Measurements from ENCODE around the gene SLAMF1. TPM values are rescaled to one million over a fixed set of nuclear protein-coding genes. Genes with fewer than 3 reads are reported as not detected.

SLAMF1 gene
- total and polyA plus RNA-seq, 11 donors: 0.14 to 4.3 (median 0.60) TPM; not detected in 5

DNA sequence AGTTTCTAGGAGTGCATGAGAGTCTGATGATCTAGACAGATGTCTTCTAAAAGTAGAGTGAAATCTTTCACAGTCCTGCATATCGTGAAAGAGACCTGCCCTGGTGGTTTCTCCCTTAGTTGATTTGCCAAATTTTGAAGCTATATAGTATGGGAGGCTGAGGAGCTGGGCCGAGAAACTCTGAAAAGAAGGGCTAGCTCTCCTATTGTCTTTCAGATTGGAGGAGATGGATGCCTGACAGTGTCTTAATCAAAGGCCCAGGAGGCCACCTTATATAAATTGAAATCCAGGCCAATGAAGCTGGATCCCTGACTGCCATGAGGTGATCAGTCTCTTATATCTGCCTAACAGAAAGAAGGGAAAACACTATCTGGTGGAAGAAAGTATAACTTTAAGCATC, 49.1 kb downstream of the SLAMF1 start:
- Histone ChIP-seq H3K4me3 (no peak overlapping the region), H3K27ac (no peak overlapping the region), H3K36me3 (no peaks in the 10 kb centered on the region), H3K4me1 (no peaks in the 10 kb centered on the region), H3K27me3 (no peaks in the 10 kb centered on the region), H3K9me3 (peaks cover 0 to 31% (median 14%) of the 10 kb centered on the region in 12 donors)
- 62 to 83% (median 81%) methylated on average over 2 of the region's 2 CpGs for WGBS, 4 donors
- TF ChIP-seq POLR2A (IDR thresholded peaks at IDR 0.05): no peak
- TF ChIP-seq, protein P1, sequence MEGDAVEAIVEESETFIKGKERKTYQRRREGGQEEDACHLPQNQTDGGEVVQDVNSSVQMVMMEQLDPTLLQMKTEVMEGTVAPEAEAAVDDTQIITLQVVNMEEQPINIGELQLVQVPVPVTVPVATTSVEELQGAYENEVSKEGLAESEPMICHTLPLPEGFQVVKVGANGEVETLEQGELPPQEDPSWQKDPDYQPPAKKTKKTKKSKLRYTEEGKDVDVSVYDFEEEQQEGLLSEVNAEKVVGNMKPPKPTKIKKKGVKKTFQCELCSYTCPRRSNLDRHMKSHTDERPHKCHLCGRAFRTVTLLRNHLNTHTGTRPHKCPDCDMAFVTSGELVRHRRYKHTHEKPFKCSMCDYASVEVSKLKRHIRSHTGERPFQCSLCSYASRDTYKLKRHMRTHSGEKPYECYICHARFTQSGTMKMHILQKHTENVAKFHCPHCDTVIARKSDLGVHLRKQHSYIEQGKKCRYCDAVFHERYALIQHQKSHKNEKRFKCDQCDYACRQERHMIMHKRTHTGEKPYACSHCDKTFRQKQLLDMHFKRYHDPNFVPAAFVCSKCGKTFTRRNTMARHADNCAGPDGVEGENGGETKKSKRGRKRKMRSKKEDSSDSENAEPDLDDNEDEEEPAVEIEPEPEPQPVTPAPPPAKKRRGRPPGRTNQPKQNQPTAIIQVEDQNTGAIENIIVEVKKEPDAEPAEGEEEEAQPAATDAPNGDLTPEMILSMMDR (IDR thresholded peaks at IDR 0.05): no peak
- DNase-seq (no peak), ATAC-seq (no peak)
- intact Hi-C loops (cut with DNase I): no loop called here

DNA sequence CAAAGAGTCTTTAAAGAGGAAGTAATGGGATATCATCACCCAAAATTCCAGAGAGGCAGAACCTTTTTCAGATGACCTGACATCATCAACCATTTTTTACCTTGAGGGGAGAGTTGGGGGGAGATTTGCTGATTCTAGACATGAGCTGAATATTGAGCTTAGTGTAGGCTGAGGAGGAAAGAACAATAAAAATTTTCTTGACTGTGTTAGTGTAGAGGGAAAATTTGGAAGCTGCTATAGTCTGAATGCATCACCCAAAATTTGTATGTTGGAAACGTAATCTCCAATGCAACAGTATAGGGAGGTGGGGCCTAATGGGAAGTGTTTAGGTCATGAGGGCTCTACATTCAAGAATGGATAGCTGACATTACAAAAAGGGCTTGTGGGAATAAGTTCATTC, 49.8 kb downstream of the SLAMF1 start:
- H3K9me3 ChIP-seq: peaks cover 0 to 29% (median 14%) of the 10 kb centered on the region in 12 donors
- H3K27ac ChIP-seq: no peak overlapping the region
- intact Hi-C loops (cut with DNase I): no loop called here
- no peaks in the 10 kb centered on the region for H3K36me3 ChIP-seq
- TF ChIP-seq POLR2A (IDR thresholded peaks at IDR 0.05): no peak
- TF ChIP-seq, protein P1 (IDR thresholded peaks at IDR 0.05): no peak
- DNase-seq (no peak), ATAC-seq (no peak)
- 86 to 100% (median 89%) methylated on average over 1 of the region's 1 CpG for WGBS, 4 donors
- no peaks in the 10 kb centered on the region for H3K4me1 ChIP-seq
- H3K27me3 ChIP-seq: no peaks in the 10 kb centered on the region
- no peak overlapping the region for H3K4me3 ChIP-seq

DNA sequence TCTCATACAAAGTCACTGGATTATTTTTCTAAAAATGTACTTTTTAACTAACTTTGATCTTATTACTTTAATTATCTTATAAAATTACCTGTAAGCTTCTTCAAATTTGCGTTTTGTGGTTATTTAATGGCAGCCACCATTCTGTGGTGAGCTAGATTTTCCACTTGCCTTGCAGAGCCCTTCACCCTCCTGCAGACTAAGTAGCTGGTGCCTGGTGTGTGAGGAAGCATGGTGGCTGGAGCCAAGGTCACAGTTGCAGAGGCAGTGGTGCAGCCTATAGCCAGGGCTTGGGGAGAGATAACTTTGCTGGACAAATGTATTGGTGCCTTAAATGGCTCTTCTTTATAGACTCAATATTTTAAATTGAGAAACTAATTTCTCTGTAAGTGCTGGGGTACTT, 56.4 kb downstream of the SLAMF1 start:
- no peaks in the 10 kb centered on the region for H3K36me3 ChIP-seq
- DNase-seq (no peak), ATAC-seq (no peak)
- no peak overlapping the region for H3K27ac ChIP-seq
- 80 to 92% (median 85%) methylated on average over 1 of the region's 1 CpG for WGBS, 4 donors
- no peak overlapping the region for H3K4me3 ChIP-seq
- intact Hi-C loops (cut with DNase I): no loop called here
- H3K4me1 ChIP-seq: peaks cover 0 to 7% (median 0%) of the 10 kb centered on the region in 12 donors
- TF ChIP-seq POLR2A (IDR thresholded peaks at IDR 0.05): no peak
- TF ChIP-seq, protein P1 (IDR thresholded peaks at IDR 0.05): no peak
- H3K27me3 ChIP-seq: no peaks in the 10 kb centered on the region
- H3K9me3 ChIP-seq: peaks cover 0 to 13% (median 6%) of the 10 kb centered on the region in 12 donors

DNA sequence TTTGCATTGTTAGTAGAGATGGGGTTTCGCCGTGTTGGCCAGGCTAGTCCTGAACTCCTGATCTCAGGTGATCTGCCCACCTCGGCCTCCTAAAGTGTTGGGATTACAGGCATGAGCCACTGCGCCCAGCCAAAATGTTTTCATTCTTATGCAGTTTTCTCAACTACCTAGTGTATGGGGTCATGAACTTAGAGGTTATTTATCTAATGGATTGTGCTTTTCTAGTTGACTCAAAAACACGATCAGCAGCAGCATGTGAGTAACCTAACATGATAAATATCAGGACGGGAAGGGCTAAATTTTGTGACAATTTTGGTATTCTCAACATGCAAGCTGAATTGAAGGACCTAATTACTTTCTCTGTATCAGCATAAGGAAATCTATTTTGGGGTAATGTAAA, 58.4 kb downstream of the SLAMF1 start:
- Histone ChIP-seq H3K4me3 (no peak overlapping the region), H3K27ac (no peak overlapping the region), H3K36me3 (no peaks in the 10 kb centered on the region), H3K4me1 (peaks cover 0 to 7% (median 0%) of the 10 kb centered on the region in 12 donors), H3K27me3 (no peaks in the 10 kb centered on the region), H3K9me3 (peaks cover 0 to 15% (median 6%) of the 10 kb centered on the region in 12 donors)
- no peak for ATAC-seq
- 75 to 87% (median 80%) methylated on average over 6 of the region's 6 CpGs for WGBS, 4 donors
- intact Hi-C loops (cut with DNase I): no loop called here
- no peak for DNase-seq
- TF ChIP-seq, protein P1 (IDR thresholded peaks at IDR 0.05): no peak
- TF ChIP-seq POLR2A (IDR thresholded peaks at IDR 0.05): no peak
